Liver (tissue), 9 donors: ENCODE results near the gene GRAMD2B. TPM values are rescaled to one million over a fixed set of nuclear protein-coding genes. Genes with fewer than 3 reads are reported as not detected.

ENCODE experiments used
- DNase-seq: peaks from one replicate; pipeline ENCODE4 v3.0.0-alpha.2; 2017; ENCODE audit warnings: low spot score
- H3K27ac ChIP-seq, 2 donors: one replicate each; pipeline ENCODE4 v1.7.0; 2013; ENCODE audit warnings: inconsistent platforms in 2 of 2, low read length in 2 of 2, control low read depth in 1 of 2, low read depth in 1 of 2, mild to moderate bottlenecking in 1 of 2
- H3K27me3 ChIP-seq, 4 donors: one replicate each; pipeline versions ENCODE4 v1.6.1 to v1.7.0; 2013; ENCODE audit warnings: low read length in 3 of 4, inconsistent platforms in 1 of 4, mild to moderate bottlenecking in 1 of 4, moderate library complexity in 1 of 4; ENCODE audit not compliant: control insufficient read depth in 4 of 4, insufficient read depth in 4 of 4
- H3K36me3 ChIP-seq, 4 donors: one replicate each; pipeline versions ENCODE4 v1.6.1 to v1.7.0; 2013; ENCODE audit warnings: low read length in 3 of 4, mild to moderate bottlenecking in 3 of 4, low read depth in 1 of 4, moderate library complexity in 1 of 4; ENCODE audit not compliant: control insufficient read depth in 4 of 4, insufficient read depth in 3 of 4
- H3K4me1 ChIP-seq, 4 donors: one replicate each; pipeline versions ENCODE4 v1.6.1 to v1.7.0; 2013; ENCODE audit warnings: low read length in 3 of 4, mild to moderate bottlenecking in 3 of 4, moderate library complexity in 1 of 4; ENCODE audit not compliant: control insufficient read depth in 4 of 4, insufficient read depth in 4 of 4
- H3K4me3 ChIP-seq, 3 donors: one replicate each; pipeline versions ENCODE4 v1.6.1 to v1.7.0; 2013; ENCODE audit warnings: low read length in 3 of 3, control low read depth in 1 of 3, low read depth in 1 of 3, mild to moderate bottlenecking in 1 of 3
- H3K9ac ChIP-seq, 2 donors: one replicate each; pipeline ENCODE4 v1.7.0; 2013; ENCODE audit warnings: low read length in 2 of 2, mild to moderate bottlenecking in 2 of 2, moderate library complexity in 2 of 2, control low read depth in 1 of 2, low read depth in 1 of 2
- H3K9me3 ChIP-seq, 4 donors: one replicate each; pipeline versions ENCODE4 v1.6.1 to v1.7.0; 2013; ENCODE audit warnings: low read length in 3 of 4; ENCODE audit not compliant: control insufficient read depth in 4 of 4
- ATF3 ChIP-seq: IDR thresholded peaks from 2 replicates; pipeline ENCODE4 v1.6.1; 2016; ENCODE audit warnings: antibody characterized with exemption
- EGR1 ChIP-seq, 2 donors: IDR thresholded peaks; 2 replicates each; pipeline ENCODE4 v1.6.1; 2016 to 2018; ENCODE audit warnings: antibody characterized with exemption in 2 of 2, low read depth in 2 of 2
- FOXA1 ChIP-seq: IDR thresholded peaks from 2 replicates; pipeline ENCODE4 v1.6.1; 2016; ENCODE audit warnings: antibody characterized with exemption
- FOXA2 ChIP-seq: IDR thresholded peaks from 2 replicates; pipeline ENCODE4 v1.6.1; 2016; ENCODE audit warnings: antibody characterized with exemption
- GABPA ChIP-seq, 2 donors: IDR thresholded peaks in 1 of 2; conservative IDR thresholded peaks in 1 of 2; 2 replicates each; pipeline ENCODE4 v1.6.1; 2016; ENCODE audit warnings: antibody characterized with exemption in 2 of 2, mild to moderate bottlenecking in 1 of 2, moderate library complexity in 1 of 2
- HNF4A ChIP-seq, 2 donors: conservative IDR thresholded peaks; 2 replicates each; pipeline ENCODE4 v1.6.1; 2016; ENCODE audit warnings: antibody characterized with exemption in 2 of 2, mild to moderate bottlenecking in 2 of 2
- JUND ChIP-seq, 2 donors: IDR thresholded peaks; 2 replicates each; pipeline ENCODE4 v1.6.1; 2016; ENCODE audit warnings: antibody characterized with exemption in 2 of 2
- MAX ChIP-seq: IDR thresholded peaks from 2 replicates; pipeline ENCODE4 v1.6.1; 2016; ENCODE audit warnings: antibody characterized with exemption
- NR2F2 ChIP-seq: IDR thresholded peaks from 2 replicates; pipeline ENCODE4 v1.6.1; 2016; ENCODE audit warnings: antibody characterized with exemption
- RXRA ChIP-seq, 2 donors: IDR thresholded peaks; 2 replicates each; pipeline ENCODE4 v1.6.1; 2017 to 2018; ENCODE audit warnings: antibody characterized with exemption in 2 of 2, mild to moderate bottlenecking in 1 of 2
- SP1 ChIP-seq: IDR thresholded peaks from 2 replicates; pipeline ENCODE4 v1.6.1; 2018; ENCODE audit warnings: antibody characterized with exemption, mild to moderate bottlenecking
- TAF1 ChIP-seq: conservative IDR thresholded peaks from 2 replicates; pipeline ENCODE4 v1.6.1; 2016; ENCODE audit warnings: antibody characterized with exemption, mild to moderate bottlenecking
- YY1 ChIP-seq: IDR thresholded peaks from 2 replicates; pipeline ENCODE4 v1.6.1; 2016; ENCODE audit warnings: antibody characterized with exemption, mild to moderate bottlenecking
- WGBS: extraction: QIAGEN DNeasy Blood & Tissue Kit; methylation state at CpG from one replicate; pipeline ENCODE4 v1.1.7; 2013; 5-methylcytosine and 5-hydroxymethylcytosine counted together
- polyA plus RNA-seq, 2 donors: library from polyadenylated mRNA; stranded (reverse) in 1 of 2; unstranded in 1 of 2; fragments of 200-250 nt in 1 of 2; fragments of >200 nt in 1 of 2; fragmentation: Nextera tagmentation in 1 of 2; extraction: Ambion mirVana in 1 of 2; gene quantifications; one replicate each; pipeline versions ENCODE4 v1.2.1 to v1.2.3, GENCODE V29; 2013 to 2015
- total RNA-seq, 2 donors: library from RNA; depleted of rRNA; stranded (reverse); fragments of >200 nt; gene quantifications; one replicate each; pipeline ENCODE4 v1.2.3, GENCODE V29; 2014
- TF ChIP-seq, protein P1 (sequence below): IDR thresholded peaks from 2 replicates; pipeline ENCODE4 v1.6.1; 2016; ENCODE audit warnings: antibody characterized with exemption, mild to moderate bottlenecking
- TF ChIP-seq, protein P2 (sequence below): IDR thresholded peaks from 2 replicates; pipeline ENCODE4 v1.6.1; 2016; ENCODE audit warnings: antibody characterized with exemption
- TF ChIP-seq, protein P3 (sequence below): fragments of 150-350 bp; IDR thresholded peaks from 2 replicates; pipeline ENCODE4 v1.5.1; 2017; ENCODE audit warnings: improper control_type of control experiment, low read depth, low read length; ENCODE audit not compliant: missing input control
- donor health status: healthy.
- donor health status: healthy.
- donor health status: healthy.
- donor health status: healthy.
- donor health status: healthy.

GRAMD2B gene
- total and polyA plus RNA-seq, 4 donors, result 6.5 to 24.1 (median 13.5) TPM

DNA sequence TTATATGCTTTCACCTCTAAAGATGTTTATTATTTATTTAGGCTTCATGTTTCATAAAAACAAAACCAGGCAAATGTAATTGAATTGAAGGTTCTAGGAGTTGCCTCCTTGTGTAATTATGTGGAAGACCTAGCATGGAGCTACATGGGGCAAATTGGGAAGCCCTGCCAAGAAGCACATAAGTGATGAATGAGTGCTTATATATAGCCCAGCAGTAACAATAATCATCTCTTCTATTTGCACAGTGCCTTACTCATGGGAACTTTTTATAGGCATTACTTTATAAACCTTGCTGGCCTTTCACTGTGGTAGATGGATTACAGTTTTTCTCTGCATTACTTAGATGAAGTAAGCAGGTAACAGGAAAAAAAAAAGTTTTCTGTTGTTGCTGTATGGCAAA is 40.0 kb upstream of the GRAMD2B start:
- H3K9me3 ChIP-seq, result peaks cover 0 to 5% (median 0%) of the 10 kb centered on the region in 4 donors
- peaks cover 0 to 16% (median 4%) of the 10 kb centered on the region in 4 donors for H3K4me1 ChIP-seq
- DNase-seq, result no peak
- H3K27ac ChIP-seq, result no peak overlapping the region
- H3K27me3 ChIP-seq, result no peaks in the 10 kb centered on the region
- no peak overlapping the region for H3K9ac ChIP-seq
- peaks cover 0 to 4% (median 0%) of the 10 kb centered on the region in 4 donors for H3K36me3 ChIP-seq
- no peak overlapping the region for H3K4me3 ChIP-seq
- TF ChIP-seq NR2F2 (no peak), SP1 (no peak), RXRA (IDR thresholded peaks at IDR 0.05) (no peak), FOXA2 (no peak), ATF3 (no peak), JUND (IDR thresholded peaks at IDR 0.05) (no peak), EGR1 (IDR thresholded peaks at IDR 0.05; ENCODE audit: low read depth in 2 of 2) (no peak), YY1 (no peak), MAX (no peak), TAF1 (no peak), HNF4A (conservative IDR thresholded peaks at IDR 0.05) (no peak), FOXA1 (no peak)
- TF ChIP-seq, protein P1, sequence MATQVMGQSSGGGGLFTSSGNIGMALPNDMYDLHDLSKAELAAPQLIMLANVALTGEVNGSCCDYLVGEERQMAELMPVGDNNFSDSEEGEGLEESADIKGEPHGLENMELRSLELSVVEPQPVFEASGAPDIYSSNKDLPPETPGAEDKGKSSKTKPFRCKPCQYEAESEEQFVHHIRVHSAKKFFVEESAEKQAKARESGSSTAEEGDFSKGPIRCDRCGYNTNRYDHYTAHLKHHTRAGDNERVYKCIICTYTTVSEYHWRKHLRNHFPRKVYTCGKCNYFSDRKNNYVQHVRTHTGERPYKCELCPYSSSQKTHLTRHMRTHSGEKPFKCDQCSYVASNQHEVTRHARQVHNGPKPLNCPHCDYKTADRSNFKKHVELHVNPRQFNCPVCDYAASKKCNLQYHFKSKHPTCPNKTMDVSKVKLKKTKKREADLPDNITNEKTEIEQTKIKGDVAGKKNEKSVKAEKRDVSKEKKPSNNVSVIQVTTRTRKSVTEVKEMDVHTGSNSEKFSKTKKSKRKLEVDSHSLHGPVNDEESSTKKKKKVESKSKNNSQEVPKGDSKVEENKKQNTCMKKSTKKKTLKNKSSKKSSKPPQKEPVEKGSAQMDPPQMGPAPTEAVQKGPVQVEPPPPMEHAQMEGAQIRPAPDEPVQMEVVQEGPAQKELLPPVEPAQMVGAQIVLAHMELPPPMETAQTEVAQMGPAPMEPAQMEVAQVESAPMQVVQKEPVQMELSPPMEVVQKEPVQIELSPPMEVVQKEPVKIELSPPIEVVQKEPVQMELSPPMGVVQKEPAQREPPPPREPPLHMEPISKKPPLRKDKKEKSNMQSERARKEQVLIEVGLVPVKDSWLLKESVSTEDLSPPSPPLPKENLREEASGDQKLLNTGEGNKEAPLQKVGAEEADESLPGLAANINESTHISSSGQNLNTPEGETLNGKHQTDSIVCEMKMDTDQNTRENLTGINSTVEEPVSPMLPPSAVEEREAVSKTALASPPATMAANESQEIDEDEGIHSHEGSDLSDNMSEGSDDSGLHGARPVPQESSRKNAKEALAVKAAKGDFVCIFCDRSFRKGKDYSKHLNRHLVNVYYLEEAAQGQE, result no peak
- TF ChIP-seq, protein P2, sequence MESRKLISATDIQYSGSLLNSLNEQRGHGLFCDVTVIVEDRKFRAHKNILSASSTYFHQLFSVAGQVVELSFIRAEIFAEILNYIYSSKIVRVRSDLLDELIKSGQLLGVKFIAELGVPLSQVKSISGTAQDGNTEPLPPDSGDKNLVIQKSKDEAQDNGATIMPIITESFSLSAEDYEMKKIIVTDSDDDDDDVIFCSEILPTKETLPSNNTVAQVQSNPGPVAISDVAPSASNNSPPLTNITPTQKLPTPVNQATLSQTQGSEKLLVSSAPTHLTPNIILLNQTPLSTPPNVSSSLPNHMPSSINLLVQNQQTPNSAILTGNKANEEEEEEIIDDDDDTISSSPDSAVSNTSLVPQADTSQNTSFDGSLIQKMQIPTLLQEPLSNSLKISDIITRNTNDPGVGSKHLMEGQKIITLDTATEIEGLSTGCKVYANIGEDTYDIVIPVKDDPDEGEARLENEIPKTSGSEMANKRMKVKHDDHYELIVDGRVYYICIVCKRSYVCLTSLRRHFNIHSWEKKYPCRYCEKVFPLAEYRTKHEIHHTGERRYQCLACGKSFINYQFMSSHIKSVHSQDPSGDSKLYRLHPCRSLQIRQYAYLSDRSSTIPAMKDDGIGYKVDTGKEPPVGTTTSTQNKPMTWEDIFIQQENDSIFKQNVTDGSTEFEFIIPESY, result no peak
- TF ChIP-seq, protein P3, sequence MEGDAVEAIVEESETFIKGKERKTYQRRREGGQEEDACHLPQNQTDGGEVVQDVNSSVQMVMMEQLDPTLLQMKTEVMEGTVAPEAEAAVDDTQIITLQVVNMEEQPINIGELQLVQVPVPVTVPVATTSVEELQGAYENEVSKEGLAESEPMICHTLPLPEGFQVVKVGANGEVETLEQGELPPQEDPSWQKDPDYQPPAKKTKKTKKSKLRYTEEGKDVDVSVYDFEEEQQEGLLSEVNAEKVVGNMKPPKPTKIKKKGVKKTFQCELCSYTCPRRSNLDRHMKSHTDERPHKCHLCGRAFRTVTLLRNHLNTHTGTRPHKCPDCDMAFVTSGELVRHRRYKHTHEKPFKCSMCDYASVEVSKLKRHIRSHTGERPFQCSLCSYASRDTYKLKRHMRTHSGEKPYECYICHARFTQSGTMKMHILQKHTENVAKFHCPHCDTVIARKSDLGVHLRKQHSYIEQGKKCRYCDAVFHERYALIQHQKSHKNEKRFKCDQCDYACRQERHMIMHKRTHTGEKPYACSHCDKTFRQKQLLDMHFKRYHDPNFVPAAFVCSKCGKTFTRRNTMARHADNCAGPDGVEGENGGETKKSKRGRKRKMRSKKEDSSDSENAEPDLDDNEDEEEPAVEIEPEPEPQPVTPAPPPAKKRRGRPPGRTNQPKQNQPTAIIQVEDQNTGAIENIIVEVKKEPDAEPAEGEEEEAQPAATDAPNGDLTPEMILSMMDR, result no peak

DNA sequence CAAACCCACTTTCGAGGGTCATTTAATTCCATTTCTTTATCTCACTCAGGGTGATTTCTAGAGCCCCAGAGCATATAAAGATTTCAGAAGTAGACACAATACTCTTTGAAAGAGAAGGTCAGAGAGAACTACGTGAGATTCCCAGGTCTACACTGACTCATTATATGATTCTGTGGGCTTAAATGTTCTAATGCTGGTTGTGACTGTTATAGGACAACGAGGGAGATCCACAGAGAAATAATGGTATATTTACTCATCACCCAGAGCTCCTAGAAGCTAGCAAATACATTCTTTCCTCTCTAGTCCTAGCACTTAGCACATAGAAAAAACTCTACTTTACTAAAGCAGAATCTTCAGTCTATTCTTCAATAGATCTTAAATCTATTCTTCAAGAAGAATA is 39.4 kb upstream of the GRAMD2B start:
- 79% methylated on average over 3 of the region's 3 CpGs for WGBS
- peaks cover 0 to 2% (median 0%) of the 10 kb centered on the region in 4 donors for H3K36me3 ChIP-seq
- DNase-seq, result no peak
- no peak overlapping the region for H3K9ac ChIP-seq
- peaks cover 0 to 5% (median 0%) of the 10 kb centered on the region in 4 donors for H3K9me3 ChIP-seq
- no peaks in the 10 kb centered on the region for H3K27me3 ChIP-seq
- H3K27ac ChIP-seq, result no peak overlapping the region
- H3K4me3 ChIP-seq, result no peak overlapping the region
- peaks cover 0 to 14% (median 4%) of the 10 kb centered on the region in 4 donors for H3K4me1 ChIP-seq
- TF ChIP-seq, protein P3, result no peak
- no peak for TF ChIP-seq YY1
- TF ChIP-seq, protein P2, result no peak
- no peak for TF ChIP-seq EGR1 (IDR thresholded peaks at IDR 0.05; ENCODE audit: low read depth in 2 of 2)
- no peak for TF ChIP-seq GABPA (IDR thresholded peaks at IDR 0.05 in 1 of 2, conservative IDR thresholded peaks at IDR 0.05 in 1 of 2)
- no peak for TF ChIP-seq RXRA (IDR thresholded peaks at IDR 0.05)
- TF ChIP-seq NR2F2, result no peak
- no peak for TF ChIP-seq MAX
- TF ChIP-seq FOXA2, result no peak
